Large intestine (tissue), 3 donors: Measurements from ENCODE around the gene FARSA. TPM values are rescaled to one million over a fixed set of nuclear protein-coding genes. Genes with fewer than 3 reads are reported as not detected.

ENCODE experiments used
- DNase-seq, 2 donors: peaks; one replicate each; pipeline versions ENCODE4 v3.0.0 to v3.0.0-alpha.2; 2013
- H3K27ac ChIP-seq: one replicate; pipeline ENCODE4 v1.5.1; 2013; ENCODE audit warnings: low read length
- H3K27me3 ChIP-seq: 2 replicates; pipeline ENCODE4 v1.6.1; 2013; ENCODE audit warnings: low read length; ENCODE audit not compliant: control insufficient read depth, insufficient read depth
- H3K36me3 ChIP-seq: 2 replicates; pipeline ENCODE4 v1.6.1; 2013; ENCODE audit warnings: low read length; ENCODE audit not compliant: control insufficient read depth, insufficient read depth
- H3K4me1 ChIP-seq: one replicate; pipeline ENCODE4 v1.6.1; 2013; ENCODE audit warnings: low read length; ENCODE audit not compliant: control insufficient read depth, insufficient read depth
- H3K4me3 ChIP-seq: one replicate; pipeline ENCODE4 v1.5.1; 2013; ENCODE audit warnings: low read length
- H3K9me3 ChIP-seq: one replicate; pipeline ENCODE4 v1.6.1; 2013; ENCODE audit warnings: mild to moderate bottlenecking, low read depth, low read length, moderate library complexity; ENCODE audit not compliant: control insufficient read depth
- WGBS: methylation state at CpG from one replicate; pipeline ENCODE4 v1.1.5; 2013; ENCODE audit warnings: low lambda C conversion rate; ENCODE audit not compliant: insufficient coverage; 5-methylcytosine and 5-hydroxymethylcytosine counted together
- polyA plus RNA-seq: library from polyadenylated mRNA; unstranded; fragments of 120-200 nt; gene quantifications from one replicate; pipeline ENCODE4 v1.2.1, GENCODE V29; 2013

Gene FARSA
- polyA plus RNA-seq, 1 donor, result 55.0 TPM

GRCh38 chr19:12881172-12881808, 52.2 kb downstream of the FARSA start, which contains the start of gene DNASE2:
TSS of gene DNASE2 (minus strand) at chr19:12881449. CDS start at chr19:12881375, 74 bp downstream.
- no peaks in the 10 kb centered on the region for H3K36me3 ChIP-seq
- no CpG with 5 or more reads among the region's 38 CpGs for WGBS
- H3K27me3 ChIP-seq, result peaks cover 42% of the 10 kb centered on the region
- H3K4me3 ChIP-seq, result peak within 1 kb of the TSS; percentile 57
- peaks cover 33% of the 10 kb centered on the region for H3K9me3 ChIP-seq
- peaks cover 5% of the 10 kb centered on the region for H3K4me1 ChIP-seq
- peak within 1 kb of the TSS; percentile 9 for H3K27ac ChIP-seq
- DNase-seq, result peak; percentile 70 to 81

- WGBS, result no CpG with 5 or more reads among the region's 29 CpGs
- no peak for DNase-seq
- peaks cover 30% of the 10 kb centered on the region for H3K9me3 ChIP-seq
- H3K27me3 ChIP-seq, result peaks cover 36% of the 10 kb centered on the region
- peak overlapping the region; percentile 57 for H3K4me3 ChIP-seq
- peaks cover 5% of the 10 kb centered on the region for H3K4me1 ChIP-seq
- peak overlapping the region; percentile 9 for H3K27ac ChIP-seq
- no peaks in the 10 kb centered on the region for H3K36me3 ChIP-seq
These were observed 52.9 kb downstream of the FARSA start for GRCh38 chr19:12880551-12881171.

GRCh38 chr19:12875086-12875485, 58.4 kb downstream of the FARSA start:
- Histone ChIP-seq H3K36me3 (no peaks in the 10 kb centered on the region), H3K4me3 (no peak overlapping the region), H3K27me3 (peaks cover 14% of the 10 kb centered on the region), H3K9me3 (peaks cover 15% of the 10 kb centered on the region), H3K4me1 (peaks cover 2% of the 10 kb centered on the region), H3K27ac (no peak overlapping the region)
- WGBS, result 100% methylated on average over 1 of the region's 6 CpGs
- no peak for DNase-seq

- Histone ChIP-seq H3K4me1 (peaks cover 2% of the 10 kb centered on the region), H3K27ac (no peak overlapping the region), H3K9me3 (peaks cover 15% of the 10 kb centered on the region), H3K27me3 (peaks cover 13% of the 10 kb centered on the region), H3K4me3 (no peak overlapping the region), H3K36me3 (no peaks in the 10 kb centered on the region)
- WGBS, result no CpG with 5 or more reads among the region's 86 CpGs
- no peak for DNase-seq
These were observed 59.4 kb downstream of the FARSA start for GRCh38 chr19:12873891-12874745.

GRCh38 chr19:12872941-12873890, 60.3 kb downstream of the FARSA start:
- Histone ChIP-seq H3K27me3 (peaks cover 13% of the 10 kb centered on the region), H3K36me3 (no peaks in the 10 kb centered on the region), H3K27ac (no peak overlapping the region), H3K9me3 (peaks cover 15% of the 10 kb centered on the region), H3K4me3 (peak overlapping the region; percentile 16), H3K4me1 (peaks cover 2% of the 10 kb centered on the region)
- DNase-seq, result peak; percentile 42 to 45
- WGBS, result no CpG with 5 or more reads among the region's 70 CpGs

Other genes starting within 250 kb of the FARSA start
- 0.33 TPM for gene GNG14, start 245.7 kb downstream of the FARSA start, polyA plus RNA-seq
- 9.5 TPM for gene FBXW9, start 237.1 kb downstream of the FARSA start, polyA plus RNA-seq
- 49.2 TPM for gene TNPO2, start 209.8 kb downstream of the FARSA start, polyA plus RNA-seq
- gene TRIR, start 199.0 kb downstream of the FARSA start, polyA plus RNA-seq, result 219 TPM
- gene GET3, start 196.2 kb downstream of the FARSA start, polyA plus RNA-seq, result 64.0 TPM
- gene BEST2, start 181.9 kb downstream of the FARSA start, polyA plus RNA-seq, result 0.10 TPM
- 192 TPM for gene HOOK2, start 158.2 kb downstream of the FARSA start, polyA plus RNA-seq
- gene JUNB, start 142.2 kb downstream of the FARSA start, polyA plus RNA-seq, result 333 TPM
- 271 TPM for gene PRDX2, start 131.9 kb downstream of the FARSA start, polyA plus RNA-seq
- 3.8 TPM for gene THSD8, start 131.6 kb downstream of the FARSA start, polyA plus RNA-seq
- gene RNASEH2A, start 127.1 kb downstream of the FARSA start, polyA plus RNA-seq, result 20.3 TPM
- gene RTBDN, start 99.1 kb downstream of the FARSA start, polyA plus RNA-seq, result 1.6 TPM
- 4.4 TPM for gene MAST1, start 95.2 kb downstream of the FARSA start, polyA plus RNA-seq
- 7.8 TPM for gene DNASE2, start 52.3 kb downstream of the FARSA start, polyA plus RNA-seq
- gene KLF1, start 46.5 kb downstream of the FARSA start, polyA plus RNA-seq, result 0.79 TPM
- gene GCDH, start 42.6 kb downstream of the FARSA start, polyA plus RNA-seq, result 25.4 TPM
- 1.0 TPM for gene SYCE2, start 14.4 kb downstream of the FARSA start, polyA plus RNA-seq
- 723 TPM for gene CALR, start 4.9 kb upstream of the FARSA start, polyA plus RNA-seq
- 91.8 TPM for gene RAD23A, start 12.2 kb upstream of the FARSA start, polyA plus RNA-seq
- gene GADD45GIP1, start 23.5 kb upstream of the FARSA start, polyA plus RNA-seq, result 30.5 TPM
- gene DAND5, start 35.9 kb upstream of the FARSA start, polyA plus RNA-seq, result 0.06 TPM
- gene NFIX, start 61.8 kb upstream of the FARSA start, polyA plus RNA-seq, result 20.2 TPM
- 3.7 TPM for gene LYL1, start 169.1 kb upstream of the FARSA start, polyA plus RNA-seq
- gene TRMT1, start 183.0 kb upstream of the FARSA start, polyA plus RNA-seq, result 35.5 TPM
- gene NACC1, start 184.6 kb upstream of the FARSA start, polyA plus RNA-seq, result 19.4 TPM
- 49.0 TPM for gene STX10, start 216.7 kb upstream of the FARSA start, polyA plus RNA-seq
- 250 TPM for gene IER2, start 216.7 kb upstream of the FARSA start, polyA plus RNA-seq